ENCODE measurements around the gene TMEM39A.

GRCh38 chr3:119380697-119381096 is 82.7 kb downstream of the TMEM39A start:
- no peak for TF ChIP-seq CTCF (IDR thresholded peaks at IDR 0.05)
- TF ChIP-seq EZH2 (IDR thresholded peaks at IDR 0.05; ENCODE audit: borderline replicate concordance, insufficient read depth, low read depth, low read length, poor library complexity, severe bottlenecking) = no peak
